Ectodermal cell (in vitro differentiated cells): Measurements from ENCODE around the gene EML1.

Source experiments
- H3K27ac ChIP-seq: 2 replicates; pipeline ENCODE4 v1.7.0; 2013; ENCODE audit warnings: mild to moderate bottlenecking, low read depth, low read length; ENCODE audit not compliant: insufficient read depth, poor library complexity, severe bottlenecking
- H3K27me3 ChIP-seq: 2 replicates; pipeline ENCODE4 v1.7.0; 2013; ENCODE audit warnings: mild to moderate bottlenecking, low read length; ENCODE audit not compliant: insufficient read depth, control insufficient read depth, poor library complexity, severe bottlenecking
- H3K36me3 ChIP-seq: one replicate; pipeline ENCODE4 v1.7.0; 2013; ENCODE audit warnings: low read length; ENCODE audit not compliant: control insufficient read depth, insufficient read depth
- H3K4me1 ChIP-seq: one replicate; pipeline ENCODE4 v1.7.0; 2013; ENCODE audit warnings: low read length; ENCODE audit not compliant: control insufficient read depth, insufficient read depth
- H3K4me3 ChIP-seq: 2 replicates; pipeline ENCODE4 v1.7.0; 2013; ENCODE audit warnings: low read depth, low read length, control low read depth; ENCODE audit not compliant: insufficient read depth
- H3K9me3 ChIP-seq: 2 replicates; pipeline ENCODE4 v1.7.0; 2013; ENCODE audit warnings: mild to moderate bottlenecking, low read length, moderate library complexity; ENCODE audit not compliant: control insufficient read depth
- WGBS, 2 experiments: methylation state at CpG; one replicate each; pipeline ENCODE4 v1.1.7; 2013; ENCODE audit warnings: missing lambda C conversion rate in 2 of 2; 5-methylcytosine and 5-hydroxymethylcytosine counted together

Gene EML1

DNA sequence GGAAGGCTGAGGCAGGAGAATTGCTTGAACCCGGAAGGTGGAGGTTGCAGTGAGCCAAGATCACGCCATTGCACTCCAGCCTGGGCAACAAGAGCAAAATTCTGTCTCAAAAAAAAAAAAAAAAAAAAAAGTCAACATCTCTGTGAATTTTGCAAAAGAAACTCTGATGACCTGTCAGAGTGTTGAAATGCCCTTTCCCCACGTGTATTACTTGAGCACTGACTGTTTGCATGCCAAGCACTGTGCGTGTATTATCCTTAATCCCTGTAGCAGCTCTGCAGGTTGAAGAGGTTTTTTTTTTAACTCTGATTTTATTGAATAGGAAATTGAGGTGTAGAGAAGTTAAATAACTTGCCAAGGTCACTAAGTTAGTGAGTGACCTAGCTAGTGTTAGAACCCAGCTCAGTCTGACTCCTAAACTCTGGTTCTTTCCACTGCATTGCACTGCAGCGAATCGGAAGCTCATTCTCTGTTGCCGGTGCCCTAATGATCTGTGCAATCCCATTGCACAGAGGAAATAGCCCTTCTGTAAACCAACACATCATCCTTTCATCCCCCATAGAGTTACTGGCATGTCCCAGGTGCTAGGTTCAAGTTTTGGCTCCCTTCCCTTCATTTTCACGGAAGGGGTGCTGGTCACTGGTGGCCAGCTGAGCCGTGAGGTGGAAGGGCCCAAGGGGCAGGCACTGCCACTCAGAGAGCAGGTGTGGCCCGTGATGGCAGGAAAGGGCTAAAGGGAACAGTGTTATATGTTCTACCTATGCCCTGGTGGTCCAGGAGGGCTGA, 122.3 kb downstream of the EML1 start:
- no peaks in the 10 kb centered on the region for H3K4me1 ChIP-seq
- WGBS, 2 experiments = 89 to 91% methylated on average over 10 of the region's 10 CpGs
- H3K27ac ChIP-seq = no peak overlapping the region
- no peaks in the 10 kb centered on the region for H3K9me3 ChIP-seq
- no peaks in the 10 kb centered on the region for H3K27me3 ChIP-seq
- H3K4me3 ChIP-seq = no peak overlapping the region
- peaks cover 22% of the 10 kb centered on the region for H3K36me3 ChIP-seq

DNA sequence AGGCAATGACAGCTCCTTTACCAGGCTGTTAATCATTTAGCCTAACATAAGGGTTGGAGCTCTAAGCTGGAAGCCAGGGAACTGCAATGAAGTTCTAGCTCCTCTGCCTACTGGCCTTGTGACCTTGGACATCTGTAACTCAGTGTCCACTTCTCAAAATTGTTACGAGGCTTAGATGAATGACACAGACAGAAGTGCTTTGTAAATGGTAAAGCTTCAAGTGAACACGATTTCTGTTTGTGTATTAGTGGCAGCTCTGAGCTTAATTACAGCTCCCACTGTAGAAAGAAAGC, 122.8 kb downstream of the EML1 start:
- H3K27ac ChIP-seq = no peak overlapping the region
- no peaks in the 10 kb centered on the region for H3K27me3 ChIP-seq
- H3K4me1 ChIP-seq = no peaks in the 10 kb centered on the region
- H3K9me3 ChIP-seq = no peaks in the 10 kb centered on the region
- 97 to 98% methylated on average over 2 of the region's 2 CpGs for WGBS, 2 experiments
- H3K4me3 ChIP-seq = no peak overlapping the region
- peaks cover 28% of the 10 kb centered on the region for H3K36me3 ChIP-seq

DNA sequence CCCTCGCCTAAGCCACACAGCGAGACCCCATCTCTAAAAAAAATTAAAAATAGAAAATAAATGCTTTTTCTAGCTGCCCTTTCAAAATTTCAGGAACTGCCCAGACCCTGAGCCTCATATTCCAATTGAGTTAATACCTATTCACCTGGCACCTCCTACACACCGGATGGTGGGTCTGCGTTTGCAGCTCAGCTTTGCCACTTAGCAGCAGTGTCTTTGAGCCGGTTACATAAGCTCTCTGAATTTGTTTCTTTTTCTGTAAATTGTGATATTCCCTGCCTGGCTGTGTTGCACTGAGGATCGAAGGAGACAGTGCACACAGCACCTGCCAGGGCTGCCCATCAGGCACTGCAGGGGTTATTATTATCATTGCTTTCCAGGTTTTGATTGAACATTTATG, 125.6 kb downstream of the EML1 start:
- Histone ChIP-seq H3K4me1 (no peaks in the 10 kb centered on the region), H3K4me3 (no peak overlapping the region), H3K36me3 (peaks cover 35% of the 10 kb centered on the region), H3K27ac (no peak overlapping the region), H3K9me3 (no peaks in the 10 kb centered on the region), H3K27me3 (no peaks in the 10 kb centered on the region)
- WGBS, 2 experiments = 86 to 88% methylated on average over 6 of the region's 6 CpGs

DNA sequence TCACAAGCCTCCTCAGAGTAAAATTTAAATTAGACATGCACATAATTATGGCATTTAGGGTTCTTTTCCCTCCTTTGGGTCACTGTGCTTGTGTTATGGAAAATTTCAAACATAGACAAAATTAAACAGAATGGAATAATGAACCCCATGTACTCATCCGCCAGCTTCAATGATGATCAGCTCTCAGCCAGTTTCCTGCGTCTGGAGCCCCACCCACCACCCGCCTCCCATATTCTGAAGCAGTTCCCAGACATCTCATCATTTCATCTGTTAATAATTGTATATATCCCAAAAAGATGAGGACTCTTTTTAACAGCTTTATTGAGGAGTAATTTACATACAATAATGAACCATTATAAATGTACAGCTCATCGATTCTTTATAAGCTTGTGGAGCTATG, 128.2 kb downstream of the EML1 start:
- Histone ChIP-seq H3K27me3 (no peaks in the 10 kb centered on the region), H3K27ac (no peak overlapping the region), H3K36me3 (peaks cover 37% of the 10 kb centered on the region), H3K4me1 (no peaks in the 10 kb centered on the region), H3K9me3 (no peaks in the 10 kb centered on the region), H3K4me3 (no peak overlapping the region)
- 95 to 97% methylated on average over 4 of the region's 4 CpGs for WGBS, 2 experiments

DNA sequence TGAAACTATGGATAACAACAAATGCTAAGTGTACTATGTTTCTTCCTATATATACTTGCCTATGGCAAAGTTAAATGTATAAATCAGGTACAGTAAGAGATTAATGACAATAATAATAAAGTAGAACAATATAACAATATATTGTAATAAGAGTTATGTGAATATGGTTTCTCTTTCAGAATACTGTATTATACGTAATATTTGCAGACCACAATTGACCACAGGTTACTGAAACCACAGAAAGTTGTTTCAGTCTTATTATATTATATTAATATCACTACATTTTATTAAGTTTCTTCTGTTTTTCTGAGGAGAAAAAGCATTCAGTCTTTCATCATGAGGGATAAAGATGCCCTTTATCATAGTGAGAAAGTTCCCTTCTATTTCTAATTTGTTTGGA, 131.2 kb downstream of the EML1 start:
- WGBS, 2 experiments = no CpG with 5 or more reads among the region's 1 CpG
- H3K4me1 ChIP-seq = no peaks in the 10 kb centered on the region
- H3K4me3 ChIP-seq = no peak overlapping the region
- H3K27ac ChIP-seq = no peak overlapping the region
- peaks cover 33% of the 10 kb centered on the region for H3K36me3 ChIP-seq
- no peaks in the 10 kb centered on the region for H3K27me3 ChIP-seq
- H3K9me3 ChIP-seq = no peaks in the 10 kb centered on the region

DNA sequence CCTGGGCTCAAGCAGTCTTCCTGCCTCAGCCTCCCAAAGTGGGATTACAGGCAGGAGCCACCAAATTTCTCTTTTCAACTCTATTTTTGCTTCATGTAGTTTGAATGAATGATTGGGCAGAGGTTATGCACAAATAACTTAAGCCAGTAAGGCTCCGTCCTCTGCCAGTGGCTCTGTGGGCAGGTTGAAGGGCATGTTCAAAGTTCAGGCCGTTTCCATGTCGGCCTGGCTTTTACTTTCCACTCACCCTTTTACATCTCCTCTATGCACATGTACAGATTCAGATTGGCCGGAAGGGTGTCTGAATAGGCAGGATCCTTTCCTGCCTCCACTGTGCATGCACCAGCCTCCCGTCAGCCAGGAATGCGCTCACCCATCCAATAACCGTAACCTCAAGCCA, 132.3 kb downstream of the EML1 start:
- WGBS, 2 experiments = 96 to 98% methylated on average over 7 of the region's 7 CpGs
- H3K4me3 ChIP-seq = no peak overlapping the region
- peaks cover 23% of the 10 kb centered on the region for H3K36me3 ChIP-seq
- H3K4me1 ChIP-seq = no peaks in the 10 kb centered on the region
- H3K27me3 ChIP-seq = no peaks in the 10 kb centered on the region
- H3K9me3 ChIP-seq = no peaks in the 10 kb centered on the region
- H3K27ac ChIP-seq = no peak overlapping the region

DNA sequence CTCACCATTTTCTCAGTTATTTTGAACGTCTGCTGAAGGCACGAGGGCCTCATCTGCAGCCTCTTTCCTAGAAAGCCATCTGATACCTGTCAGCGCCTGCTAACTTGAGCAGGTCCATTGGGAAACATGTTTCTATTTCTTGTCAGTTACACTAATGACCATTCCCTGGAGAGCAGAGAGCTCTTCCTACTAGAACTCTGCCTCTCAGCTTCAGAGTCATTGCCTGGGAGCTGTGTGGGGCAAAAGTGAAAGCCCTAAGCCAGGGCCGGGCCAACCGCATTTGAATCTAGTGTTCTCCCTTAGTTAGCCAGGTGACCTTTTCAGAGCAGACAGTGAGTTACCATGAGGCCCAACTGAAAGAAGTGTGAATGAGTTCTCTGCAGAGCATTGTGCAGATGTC, 135.8 kb downstream of the EML1 start:
- Histone ChIP-seq H3K9me3 (no peaks in the 10 kb centered on the region), H3K36me3 (peaks cover 15% of the 10 kb centered on the region), H3K27me3 (no peaks in the 10 kb centered on the region), H3K27ac (no peak overlapping the region), H3K4me1 (no peaks in the 10 kb centered on the region), H3K4me3 (no peak overlapping the region)
- WGBS, 2 experiments = 91 to 95% methylated on average over 5 of the region's 5 CpGs

DNA sequence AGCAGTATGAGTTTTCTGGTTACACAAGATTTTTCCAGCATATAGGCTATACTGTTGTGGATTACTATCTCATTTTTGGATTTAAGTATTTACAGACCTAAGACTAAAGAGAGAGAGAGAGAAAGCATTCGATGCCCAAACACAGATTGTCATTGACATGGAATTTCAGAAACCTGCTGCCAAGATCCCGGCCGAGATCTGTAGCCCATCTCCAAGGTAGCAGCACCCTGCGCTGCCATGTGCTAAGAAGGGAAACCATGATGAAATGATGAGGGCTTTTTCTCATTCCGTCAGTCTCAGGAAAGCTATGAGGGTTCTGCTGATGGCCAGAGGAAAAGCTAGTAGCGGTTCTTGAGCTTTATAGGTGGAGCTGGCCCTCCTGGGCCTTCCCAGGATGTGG, 136.4 kb downstream of the EML1 start:
- H3K4me1 ChIP-seq = no peaks in the 10 kb centered on the region
- H3K36me3 ChIP-seq = peaks cover 15% of the 10 kb centered on the region
- no peak overlapping the region for H3K4me3 ChIP-seq
- H3K27ac ChIP-seq = no peak overlapping the region
- H3K27me3 ChIP-seq = no peaks in the 10 kb centered on the region
- WGBS, 2 experiments = 96 to 97% methylated on average over 6 of the region's 6 CpGs
- no peaks in the 10 kb centered on the region for H3K9me3 ChIP-seq

DNA sequence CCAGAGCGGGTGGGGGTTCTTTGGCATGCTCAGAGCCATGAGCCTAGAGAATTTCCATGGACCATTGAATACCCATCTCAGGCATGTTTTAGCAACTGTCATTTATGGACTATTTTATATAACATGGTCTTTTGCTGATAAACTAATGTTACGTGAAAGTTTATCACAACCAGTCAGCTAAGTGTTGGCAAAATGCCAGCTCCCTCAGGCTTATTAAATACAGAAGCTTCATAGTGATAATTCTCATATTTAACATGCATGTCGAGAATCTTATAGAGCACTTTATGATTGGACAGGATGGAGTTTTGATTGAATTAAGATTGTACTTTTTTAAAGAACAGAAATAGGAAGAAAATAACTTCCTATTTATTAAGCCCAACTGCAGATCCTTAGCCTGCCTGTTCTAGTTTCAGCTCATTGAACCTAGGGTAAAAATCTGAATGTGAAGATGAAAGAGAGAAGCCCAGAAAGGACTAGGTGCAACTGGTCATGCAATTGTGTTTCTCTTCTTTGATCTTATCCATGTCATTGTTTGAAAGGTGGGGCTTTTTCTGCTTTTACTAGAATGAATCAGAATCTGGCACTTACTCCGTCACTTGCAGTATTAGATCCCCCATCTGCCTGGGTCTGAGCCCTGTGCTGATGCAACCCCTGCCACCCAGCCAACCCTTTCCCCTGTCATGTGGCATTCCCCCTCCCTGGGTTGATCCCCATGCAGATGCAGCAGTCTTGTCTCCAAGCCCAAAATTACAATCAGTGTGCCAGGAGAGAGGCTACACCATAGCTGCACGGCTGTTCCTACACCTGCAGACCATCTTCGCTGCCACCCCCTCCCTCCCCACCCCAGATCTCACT, 137.4 kb downstream of the EML1 start:
- WGBS, 2 experiments = 94 to 96% methylated on average over 6 of the region's 6 CpGs
- Histone ChIP-seq H3K4me3 (no peak overlapping the region), H3K36me3 (peaks cover 9% of the 10 kb centered on the region), H3K27me3 (no peaks in the 10 kb centered on the region), H3K27ac (no peak overlapping the region), H3K4me1 (no peaks in the 10 kb centered on the region), H3K9me3 (no peaks in the 10 kb centered on the region)

DNA sequence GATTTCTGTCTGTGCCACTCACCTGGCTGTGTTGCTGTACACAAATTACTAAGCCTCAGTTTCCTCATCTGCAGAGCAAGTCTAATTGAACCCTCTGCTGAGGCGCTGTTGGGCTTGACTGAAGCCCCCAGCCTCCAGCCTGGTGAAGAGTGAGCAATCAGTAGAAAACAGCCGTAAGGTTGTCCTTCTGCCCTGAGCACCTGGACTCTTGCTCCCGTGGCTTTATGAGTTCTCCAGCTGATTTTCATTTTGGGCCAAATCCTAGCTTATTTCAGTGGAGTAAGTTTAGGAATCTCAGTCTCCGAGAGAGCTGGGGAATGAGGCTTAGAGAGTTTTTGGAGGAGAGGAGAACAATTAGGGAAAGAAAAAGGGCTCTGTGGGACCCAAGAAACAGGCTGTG, 138.1 kb downstream of the EML1 start:
- Histone ChIP-seq H3K4me1 (no peaks in the 10 kb centered on the region), H3K27me3 (no peaks in the 10 kb centered on the region), H3K4me3 (no peak overlapping the region), H3K9me3 (no peaks in the 10 kb centered on the region), H3K27ac (no peak overlapping the region), H3K36me3 (peaks cover 9% of the 10 kb centered on the region)
- 93 to 94% methylated on average over 4 of the region's 4 CpGs for WGBS, 2 experiments
